HG02588 (cell line): ENCODE measurements around the gene HOXA13.

Experiments
- ATAC-seq: cut with Tn5 transposase; IDR thresholded peaks from one replicate; pipeline ENCODE4 v1.9.1; 2021; ENCODE audit warnings: mild to moderate bottlenecking, moderate library complexity; ENCODE audit not compliant: unreplicated experiment

Gene HOXA13

DNA sequence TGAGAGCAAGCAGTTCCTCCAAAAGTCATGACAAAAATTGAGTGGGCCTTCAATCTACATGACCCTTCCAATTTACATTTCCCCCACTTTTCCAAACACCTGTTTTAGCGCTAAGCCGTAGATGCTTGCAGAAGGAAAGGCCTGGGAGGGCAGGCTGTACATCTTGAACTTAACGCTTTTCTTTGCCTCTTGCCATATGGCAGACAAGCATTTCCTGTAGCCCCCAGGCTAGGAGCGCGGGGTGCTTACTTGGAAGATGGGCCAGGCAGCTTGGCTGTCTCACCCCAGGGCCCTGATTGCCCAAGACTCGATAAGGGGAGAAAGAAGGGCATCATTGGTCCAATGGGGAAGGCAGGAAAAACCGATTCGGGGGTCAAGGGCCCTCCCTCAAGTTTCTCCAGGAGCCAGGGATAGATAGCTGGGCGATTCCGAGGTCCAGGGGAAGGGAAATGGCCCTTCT lies 27.5 kb downstream of the HOXA13 start:
- ATAC-seq: no peak

DNA sequence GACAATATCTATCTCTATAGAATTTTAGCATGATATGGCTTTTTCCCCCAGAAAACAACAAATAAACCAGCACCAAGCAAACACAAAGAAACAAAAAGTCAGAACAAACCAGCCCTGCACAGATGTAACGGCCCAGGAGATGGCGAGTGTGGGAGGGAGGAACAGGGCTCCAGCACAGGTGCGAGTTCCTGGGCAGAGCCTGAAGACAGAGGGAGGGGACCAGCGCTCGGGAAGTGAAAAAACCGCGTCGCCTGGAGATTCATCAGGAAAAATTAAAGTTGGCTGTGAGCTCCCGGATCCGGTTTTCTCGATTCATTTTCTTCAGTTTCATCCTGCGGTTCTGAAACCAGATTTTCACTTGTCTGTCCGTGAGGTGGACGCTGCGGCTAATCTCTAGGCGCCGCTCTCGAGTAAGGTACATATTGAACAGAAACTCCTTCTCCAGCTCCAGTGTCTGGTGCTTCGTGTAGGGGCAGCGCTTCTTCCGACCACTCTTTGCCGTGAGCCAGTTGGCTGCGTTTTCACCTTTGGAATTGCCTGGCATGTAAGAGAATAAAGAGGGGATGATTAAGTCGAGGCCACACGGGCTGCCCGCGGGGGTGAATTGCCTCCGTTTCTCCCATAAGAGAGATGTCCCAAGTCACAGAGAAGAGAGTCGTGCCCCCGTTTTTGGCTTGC lies 28.1 kb downstream of the HOXA13 start:
- no peak for ATAC-seq

DNA sequence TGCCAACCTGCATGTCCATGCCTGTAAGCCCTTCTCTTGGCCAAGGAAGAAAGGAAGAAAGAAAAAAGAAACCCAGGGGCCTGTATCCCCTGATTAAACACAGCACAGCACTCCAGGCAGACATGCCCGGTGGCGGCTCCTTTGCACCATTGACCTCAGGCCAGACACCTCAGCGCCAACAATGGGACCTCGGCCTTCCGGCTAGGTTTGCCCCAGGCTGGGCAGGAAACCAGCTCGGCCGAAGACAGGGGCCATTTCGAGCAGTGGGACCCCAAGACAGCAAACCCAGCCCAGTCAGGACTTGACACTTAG lies 28.6 kb downstream of the HOXA13 start:
- ATAC-seq: no peak

DNA sequence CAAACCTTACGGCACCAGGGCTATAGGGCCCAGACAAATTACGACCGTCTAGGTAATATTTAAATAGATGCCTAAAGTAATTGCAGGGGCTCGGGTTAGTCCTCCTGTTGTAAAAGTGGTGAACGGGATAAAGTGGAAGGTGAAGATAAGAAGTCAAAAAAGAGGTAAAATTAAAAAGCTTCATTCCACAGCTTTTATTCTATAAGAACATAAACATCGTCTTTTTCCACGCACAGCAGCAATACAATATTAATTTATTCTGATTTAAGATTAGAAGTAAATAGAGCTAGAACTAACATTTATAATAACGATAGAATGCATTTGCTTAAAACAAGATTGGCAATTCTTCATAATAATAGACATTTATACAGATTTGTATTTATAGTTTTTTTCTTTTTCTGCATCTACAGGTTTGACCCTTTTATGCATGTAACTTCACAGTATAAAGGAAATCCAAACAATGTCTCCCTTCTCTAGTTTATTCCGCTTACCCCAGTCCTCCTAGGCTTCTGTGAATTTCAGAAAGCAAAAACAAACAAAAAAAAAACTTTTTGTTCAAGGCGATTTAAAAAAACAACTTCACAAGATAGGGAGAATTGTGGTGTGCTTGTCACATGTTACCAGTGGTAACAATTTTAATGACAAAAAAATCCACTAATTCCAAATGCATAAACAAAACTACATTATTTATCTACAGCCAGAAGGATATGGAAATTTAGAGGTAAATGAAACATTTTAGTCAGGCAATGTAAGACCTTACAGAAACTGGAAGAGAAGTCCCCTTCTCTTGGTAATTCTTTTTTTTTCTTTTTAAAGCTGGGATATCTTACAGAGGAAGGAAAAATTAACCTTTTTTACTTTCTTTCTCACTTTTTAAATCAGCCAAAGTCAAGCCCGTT lies 29.2 kb downstream of the HOXA13 start:
- ATAC-seq: no peak

DNA sequence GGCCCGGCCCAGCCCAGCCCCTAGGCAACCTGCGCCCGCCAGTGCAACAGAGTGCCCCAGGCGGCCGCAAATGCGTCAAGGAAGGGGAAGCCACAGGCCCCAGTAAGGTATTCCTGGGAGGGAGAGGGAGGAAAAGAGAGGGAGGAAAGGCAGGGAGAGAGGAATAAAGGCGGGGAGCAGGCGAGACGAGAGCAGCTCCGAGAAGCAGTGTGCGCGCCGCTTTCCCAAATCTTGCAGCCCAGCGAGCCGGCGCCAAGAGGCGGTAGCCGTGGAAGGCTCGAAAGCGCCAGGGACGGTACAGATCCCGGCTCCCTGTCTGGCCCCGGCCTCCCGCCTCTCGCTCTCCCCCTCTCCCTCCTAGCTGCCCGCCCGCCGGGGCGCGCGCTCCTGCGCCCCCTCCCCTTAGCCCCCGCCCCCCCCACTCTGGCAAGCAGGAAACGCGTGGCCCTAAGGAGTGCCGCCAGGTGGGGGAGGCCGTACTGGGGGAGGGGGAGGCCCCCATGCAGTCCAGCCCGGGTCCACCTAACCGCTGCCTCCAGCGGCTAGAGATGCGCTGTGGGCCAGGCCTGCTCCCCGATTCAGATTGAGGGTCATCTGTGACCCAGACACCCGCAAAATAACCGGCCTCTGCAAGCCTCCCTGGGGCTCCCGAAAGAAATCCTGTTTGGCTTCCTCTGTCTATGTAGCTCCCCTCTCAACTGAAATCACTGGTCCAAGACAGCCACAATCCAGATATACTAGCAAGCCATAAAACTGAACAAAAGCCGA lies 30.0 kb downstream of the HOXA13 start:
- ATAC-seq: no peak

DNA sequence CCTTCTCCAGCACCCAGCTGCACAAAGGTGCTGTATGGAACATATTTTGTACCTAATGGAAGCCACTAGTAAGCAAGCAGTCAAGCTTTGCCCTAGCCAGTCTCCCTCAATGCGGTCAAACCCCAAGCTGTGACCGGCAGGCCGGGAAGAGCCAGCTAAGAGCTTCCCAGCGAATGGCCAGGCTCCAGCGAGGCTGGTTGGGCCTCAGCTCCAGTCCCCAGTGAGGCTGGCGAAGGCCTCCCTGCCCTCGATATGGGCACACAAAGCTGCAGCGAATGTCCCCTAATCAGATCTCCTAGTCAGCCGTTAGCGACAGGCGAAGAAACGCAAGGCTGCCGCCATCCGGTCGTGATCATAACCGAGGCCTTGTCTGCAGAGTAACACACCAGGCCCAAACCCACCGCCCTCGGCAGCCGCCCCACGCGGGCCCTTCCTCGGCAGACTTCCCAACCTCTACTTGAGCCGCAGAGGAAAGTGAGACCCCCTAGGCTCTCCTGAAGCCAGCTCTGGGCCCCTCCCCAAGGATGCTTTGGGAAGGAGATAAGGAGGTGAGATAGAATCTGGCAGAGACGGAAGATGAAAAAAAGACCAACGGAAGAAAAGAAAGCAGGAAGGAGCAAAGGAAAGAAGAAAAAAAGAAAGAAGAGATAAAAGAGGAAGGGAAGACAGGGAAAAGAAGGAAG lies 31.5 kb downstream of the HOXA13 start:
- no peak for ATAC-seq

DNA sequence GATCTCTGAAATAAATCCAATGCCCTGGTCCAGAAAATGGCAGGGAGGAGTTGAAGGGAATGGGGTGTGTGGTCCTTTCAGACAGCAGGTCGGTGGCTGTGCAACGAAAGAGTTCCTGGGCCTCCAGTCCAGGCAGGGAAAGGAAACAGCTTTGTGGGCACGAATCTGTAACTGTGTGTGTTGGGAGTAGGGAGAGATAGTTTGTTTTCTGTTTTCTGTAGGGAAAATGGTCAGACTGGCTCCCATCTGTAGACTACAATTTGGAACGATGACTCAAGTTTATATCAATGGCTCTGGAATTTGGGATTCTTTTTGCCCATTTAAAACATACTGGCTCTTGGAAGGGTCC lies 32.0 kb downstream of the HOXA13 start:
- ATAC-seq: no peak

DNA sequence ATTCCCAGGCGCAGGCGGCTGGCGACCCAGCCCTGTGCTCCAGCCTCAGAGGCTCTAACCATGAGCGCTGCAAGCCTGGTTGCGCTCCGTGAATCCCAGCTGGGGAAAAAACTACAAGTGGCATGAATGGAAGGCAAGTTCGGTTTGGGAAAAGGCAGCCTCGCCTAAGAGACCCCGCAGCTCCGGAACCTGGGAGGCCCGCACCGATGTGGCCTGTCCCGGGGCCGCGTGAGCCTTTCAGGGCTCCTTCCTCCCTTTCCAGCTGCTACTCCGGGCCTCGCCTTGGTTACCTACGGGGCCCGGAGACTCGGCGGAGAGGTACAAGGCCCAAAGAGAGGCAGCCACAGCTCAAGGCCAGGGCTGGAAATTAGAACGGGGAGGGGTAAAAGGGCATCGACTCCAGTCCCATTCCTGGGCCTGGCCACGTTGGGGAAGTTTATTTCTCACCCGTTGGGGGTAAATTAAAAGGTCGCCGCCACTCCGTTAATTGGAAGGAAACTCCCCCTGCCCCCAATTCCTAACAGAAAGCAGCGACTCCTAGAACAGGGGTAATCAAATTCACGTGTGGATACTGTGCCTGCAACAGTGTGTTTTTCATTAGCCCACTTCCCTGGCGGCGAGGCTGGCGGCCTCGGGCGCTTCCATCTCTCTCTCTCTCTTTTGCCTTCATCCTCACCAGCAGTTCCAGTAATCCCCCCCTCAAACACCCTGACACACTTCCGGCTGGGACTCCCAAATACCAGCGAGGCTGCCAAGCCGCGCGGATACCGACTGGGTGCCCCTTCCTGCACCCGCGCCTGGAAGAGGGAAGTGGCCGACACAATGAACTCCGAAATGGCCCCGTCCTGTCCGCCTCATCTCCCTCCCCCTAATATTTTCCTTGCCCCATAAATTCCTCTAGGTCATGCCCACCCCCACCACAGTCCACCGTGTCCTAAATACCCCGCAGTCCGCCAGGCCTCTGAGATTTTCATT lies 33.1 kb downstream of the HOXA13 start:
- no peak for ATAC-seq

DNA sequence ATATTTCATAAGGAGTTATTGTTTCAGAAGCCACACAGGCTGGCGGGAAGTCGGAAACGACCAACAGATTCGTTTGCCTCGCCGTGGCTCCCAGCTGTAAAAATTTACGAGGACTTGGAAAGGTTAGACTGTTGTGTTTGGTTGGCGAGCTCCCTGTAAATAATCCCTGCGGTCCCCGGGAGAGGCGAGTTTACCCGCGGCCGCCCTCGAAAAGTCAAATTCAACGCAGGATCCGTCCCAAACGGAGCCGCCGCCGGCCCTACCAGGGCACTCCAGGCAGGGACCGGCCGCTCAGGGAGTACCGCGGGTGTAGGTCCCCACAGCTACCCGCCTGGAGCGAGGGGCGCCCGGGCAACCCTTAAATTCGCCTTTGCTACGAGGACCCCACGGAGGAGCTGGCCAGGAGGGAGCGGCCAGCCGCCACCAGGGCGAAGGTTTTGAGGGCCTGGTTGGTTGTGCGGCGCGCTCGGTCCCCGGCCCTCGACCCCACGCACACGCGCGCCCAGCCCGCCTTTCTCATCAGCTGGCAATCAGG lies 33.8 kb downstream of the HOXA13 start:
- no peak for ATAC-seq

DNA sequence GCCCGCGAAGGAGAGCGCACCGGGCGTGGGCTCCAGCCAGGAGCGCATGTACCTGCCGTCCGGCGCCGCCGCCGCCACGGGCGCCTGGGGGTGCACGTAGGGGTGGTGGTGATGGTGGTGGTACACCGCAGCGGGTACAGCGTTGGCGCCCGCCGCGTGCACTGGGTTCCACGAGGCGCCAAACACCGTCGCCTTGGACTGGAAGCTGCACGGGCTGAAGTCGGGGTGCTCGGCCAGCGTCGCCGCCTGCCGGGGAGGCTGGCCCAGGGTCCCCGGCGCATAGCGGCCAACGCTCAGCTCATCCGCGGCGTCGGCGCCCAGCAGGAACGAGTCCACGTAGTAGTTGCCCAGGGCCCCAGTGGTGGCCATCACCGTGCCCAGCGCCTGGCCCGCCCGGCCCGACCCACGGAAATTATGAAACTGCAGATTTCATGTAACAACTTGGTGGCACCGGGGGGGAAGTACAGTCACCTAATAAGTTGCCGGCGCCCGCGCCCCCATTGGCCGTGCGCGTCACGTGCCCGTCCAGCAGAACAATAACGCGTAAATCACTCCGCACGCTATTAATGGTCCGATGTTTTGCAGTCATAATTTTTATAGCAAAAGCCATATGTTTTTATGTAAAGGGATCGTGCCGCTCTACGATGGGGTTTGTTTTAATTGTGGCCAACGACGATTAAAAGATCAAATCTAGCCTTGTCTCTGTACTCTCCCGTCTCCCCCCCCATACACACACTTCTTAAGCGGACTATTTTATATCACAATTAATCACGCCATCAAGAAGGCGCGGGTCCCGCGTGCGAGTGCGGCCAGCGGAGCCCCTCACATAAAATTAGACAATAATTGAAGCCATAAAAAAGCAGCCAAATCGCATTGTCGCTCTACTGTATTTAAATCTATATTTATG lies 34.5 kb downstream of the HOXA13 start, which contains the start of gene HOXA9:
Gene HOXA9 (minus strand): TSS at position 449 of the 907 bp plus-strand sequence. CDS start 80 bp downstream, at position 369.
- ATAC-seq: no peak

DNA sequence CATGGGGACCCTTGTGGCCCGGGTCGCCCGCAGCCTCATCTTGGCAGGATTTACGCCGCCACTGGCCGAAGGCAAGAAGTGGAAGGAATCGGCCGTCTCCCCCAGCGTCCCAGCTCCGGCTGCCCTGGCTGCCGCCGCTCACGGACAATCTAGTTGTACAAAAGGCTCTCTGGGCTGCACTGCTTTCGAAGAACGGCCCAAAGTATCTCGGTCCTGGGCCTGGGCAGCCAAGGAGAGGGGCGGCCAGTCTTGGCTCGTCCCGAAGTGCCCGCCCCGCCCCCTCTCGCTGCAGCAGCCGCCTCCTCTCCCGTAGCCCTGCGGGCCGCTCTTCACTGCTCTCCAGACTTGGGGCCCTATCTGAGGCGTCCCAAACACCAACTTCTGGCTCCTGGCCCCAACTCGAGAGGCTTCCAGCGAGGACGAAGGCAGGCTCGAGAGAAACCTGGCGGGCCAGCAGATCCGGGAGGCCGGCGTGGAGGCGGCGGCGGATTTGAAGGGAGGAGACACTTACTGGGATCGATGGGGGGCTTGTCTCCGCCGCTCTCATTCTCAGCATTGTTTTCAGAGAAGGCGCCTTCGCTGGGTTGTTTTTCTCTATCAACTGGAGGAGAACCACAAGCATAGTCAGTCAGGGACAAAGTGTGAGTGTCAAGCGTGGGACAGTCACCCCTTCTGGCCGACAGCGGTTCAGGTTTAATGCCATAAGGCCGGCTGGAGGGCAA lies 35.4 kb downstream of the HOXA13 start:
- ATAC-seq: no peak

DNA sequence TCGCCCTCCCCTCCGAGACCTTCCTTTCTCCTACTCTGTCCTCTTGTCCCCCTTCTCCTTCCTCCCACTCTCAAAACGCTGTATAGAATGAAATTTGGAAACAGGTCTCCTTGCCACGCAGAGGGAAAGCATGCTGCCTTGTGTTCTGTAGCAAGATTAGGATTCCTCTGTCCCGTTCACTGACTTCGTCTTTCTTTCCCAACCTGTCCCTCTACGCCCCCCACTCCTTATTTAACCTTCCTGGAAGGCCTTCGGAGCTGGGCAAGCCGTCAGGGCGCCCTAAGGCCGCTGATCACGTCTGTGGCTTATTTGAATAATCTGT lies 35.9 kb downstream of the HOXA13 start:
- no peak for ATAC-seq

DNA sequence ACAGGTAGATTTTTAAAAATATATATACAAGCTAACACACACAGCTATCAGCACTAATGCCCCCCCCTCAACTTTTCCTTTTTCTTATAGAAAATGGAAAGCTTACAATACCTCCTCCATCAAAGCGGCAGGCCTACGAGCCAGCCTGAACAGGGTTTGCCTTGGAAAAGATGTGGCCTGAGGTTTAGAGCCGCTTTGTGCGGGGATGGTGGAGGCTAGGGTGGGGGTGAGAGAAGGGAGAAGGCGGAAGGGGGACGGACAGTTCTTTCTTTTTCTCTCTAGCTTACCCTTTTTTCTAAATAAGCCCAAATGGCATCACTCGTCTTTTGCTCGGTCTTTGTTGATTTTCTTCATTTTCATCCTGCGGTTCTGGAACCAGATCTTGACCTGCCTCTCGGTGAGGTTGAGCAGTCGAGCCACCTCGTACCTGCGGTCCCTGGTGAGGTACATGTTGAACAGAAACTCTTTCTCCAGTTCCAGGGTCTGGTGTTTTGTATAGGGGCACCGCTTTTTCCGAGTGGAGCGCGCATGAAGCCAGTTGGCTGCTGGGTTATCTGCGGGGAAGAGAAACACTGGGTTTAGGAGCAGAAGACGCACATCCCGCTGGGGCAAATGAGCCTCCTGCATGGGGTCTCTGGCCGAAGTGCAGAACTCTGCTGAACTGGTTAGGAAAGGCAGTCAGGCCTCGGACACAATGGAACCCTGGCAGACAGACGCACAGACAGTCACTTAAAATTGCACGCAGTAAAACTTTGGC lies 36.4 kb downstream of the HOXA13 start:
- ATAC-seq: no peak

DNA sequence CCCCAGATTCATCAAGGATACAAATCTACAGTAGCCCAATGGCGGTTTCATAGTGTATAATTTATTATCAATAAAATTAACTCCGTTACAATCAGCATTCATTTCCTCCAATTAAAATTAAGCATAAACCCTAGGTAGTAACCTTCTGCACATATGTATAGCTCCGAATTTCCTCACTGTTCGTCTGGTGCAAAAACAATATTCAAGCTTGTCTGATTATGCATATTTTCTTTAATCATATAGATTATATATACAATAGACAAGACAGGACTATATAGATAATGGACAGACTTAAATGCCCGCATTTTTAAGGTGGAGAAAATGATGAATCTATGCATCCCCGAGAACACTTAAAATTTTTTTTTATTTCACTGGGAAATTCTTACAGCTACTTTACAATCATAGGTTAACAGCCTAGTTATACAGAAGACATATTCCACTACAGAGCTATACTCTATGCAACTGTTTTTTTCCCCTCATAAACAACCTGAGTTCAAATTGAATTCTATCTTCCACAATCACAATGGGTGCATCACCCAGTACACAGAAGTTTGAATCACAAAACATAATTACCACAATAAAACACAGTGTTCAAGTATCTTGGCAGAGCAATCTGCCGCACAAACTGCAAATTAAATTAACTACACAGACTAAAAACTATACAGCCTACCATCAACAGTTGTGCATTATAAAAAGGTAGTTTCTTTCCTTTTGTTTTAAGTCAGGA lies 37.2 kb downstream of the HOXA13 start:
- no peak for ATAC-seq

DNA sequence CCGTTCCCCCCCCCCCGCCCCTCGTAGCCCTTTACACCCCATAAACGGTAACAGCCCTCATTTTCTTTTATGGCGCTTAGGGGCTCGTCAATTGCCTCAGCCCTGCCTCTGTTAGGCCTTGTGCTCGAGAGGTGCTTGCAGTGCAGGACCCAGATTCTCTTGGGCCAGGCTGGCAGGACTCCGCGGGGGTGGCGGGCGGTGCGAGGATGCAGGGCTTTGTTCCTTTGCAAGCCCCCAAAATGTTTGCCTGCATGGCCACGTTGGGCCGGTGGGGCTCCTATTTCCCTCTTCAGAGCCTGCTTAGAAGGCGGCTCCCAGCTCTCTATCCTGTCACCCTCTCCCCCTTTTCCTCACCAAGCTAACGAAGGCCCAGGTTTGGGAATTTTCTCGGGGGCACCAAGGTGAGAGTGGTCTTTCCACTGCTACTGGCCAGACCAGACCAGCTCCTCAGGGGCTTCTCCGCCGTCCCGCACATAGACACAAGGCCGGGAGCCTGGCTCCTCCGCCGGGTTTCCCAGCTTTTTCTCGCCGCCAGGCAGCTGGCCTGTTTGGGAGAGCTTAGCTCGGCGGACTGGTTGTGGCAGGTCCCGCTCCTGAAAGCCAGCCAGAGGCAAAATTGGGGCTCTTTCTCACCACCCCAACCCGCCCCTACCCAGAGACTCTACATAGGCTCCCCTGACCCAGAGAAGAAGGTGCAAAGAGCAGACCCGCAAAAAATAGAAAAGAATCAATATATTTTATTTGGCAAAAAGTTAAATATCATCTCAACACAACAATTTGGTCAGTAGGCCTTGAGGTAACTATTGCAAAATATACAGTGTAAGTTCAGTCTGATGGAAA lies 38.0 kb downstream of the HOXA13 start:
- ATAC-seq: no peak

DNA sequence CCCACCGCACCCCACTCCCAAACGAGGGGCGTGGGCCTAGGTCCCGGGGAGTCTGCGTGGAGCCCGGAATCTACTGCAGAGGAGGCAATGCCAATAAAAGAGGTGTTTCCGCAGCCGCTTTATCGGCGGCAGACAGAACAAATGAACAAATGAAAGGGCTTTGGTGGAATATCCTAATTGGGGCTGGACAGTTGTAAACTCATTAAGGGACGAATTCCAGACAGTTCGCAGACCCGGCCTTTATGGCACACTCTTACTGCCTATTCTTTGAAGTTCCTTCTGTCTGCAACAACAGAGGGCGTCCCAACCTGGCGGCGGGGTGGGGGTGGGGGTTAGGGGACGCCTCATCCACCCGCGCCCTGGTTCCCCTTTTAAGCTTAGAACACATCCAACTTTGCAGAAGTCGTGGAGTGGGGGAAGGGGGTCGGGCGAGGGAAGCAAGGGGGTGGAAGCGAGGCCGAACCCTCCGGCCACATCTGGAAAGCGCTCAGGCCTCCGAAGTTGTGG lies 38.6 kb downstream of the HOXA13 start:
- ATAC-seq: no peak
